Measurements from ENCODE around the gene ASS1.

Gene ASS1

DNA sequence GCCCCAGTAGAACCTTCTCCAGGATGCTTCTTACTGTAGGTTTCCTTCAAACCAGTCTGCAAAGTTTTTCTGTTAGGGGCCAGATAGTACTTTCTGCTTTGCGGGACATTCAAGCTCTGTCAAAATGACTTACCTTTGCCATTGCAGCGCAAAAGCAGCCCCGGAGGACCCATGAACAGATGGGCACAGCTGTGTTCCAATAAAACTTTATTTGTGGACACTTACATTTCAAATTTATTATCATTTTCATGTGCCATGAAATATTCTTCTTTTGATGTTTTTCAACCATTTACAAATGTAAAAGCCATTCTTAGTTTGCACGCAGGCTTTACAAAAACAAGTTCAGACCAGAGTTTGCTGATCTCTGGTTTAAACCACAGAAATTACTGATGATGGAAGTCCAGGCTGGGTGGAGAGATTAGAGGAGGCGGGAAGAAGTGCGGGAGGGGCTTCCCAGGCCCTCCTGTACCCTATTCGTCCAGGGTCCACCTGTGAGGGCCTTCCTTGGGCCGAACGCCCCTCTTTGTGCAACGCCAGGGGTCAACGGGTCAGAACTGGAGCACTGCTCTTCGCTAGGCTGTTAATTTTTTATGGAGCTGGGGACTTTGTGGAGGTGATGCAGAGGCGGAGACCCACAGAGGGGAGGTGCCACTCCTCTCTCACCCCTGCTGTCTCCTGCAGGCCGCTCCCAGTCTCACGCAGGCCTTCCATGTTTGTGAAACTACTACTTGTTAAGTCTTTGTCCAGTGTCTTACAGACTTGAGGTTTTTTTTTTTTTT lies 7.6 kb upstream of the ASS1 start:
- DNase-seq = no peak

DNA sequence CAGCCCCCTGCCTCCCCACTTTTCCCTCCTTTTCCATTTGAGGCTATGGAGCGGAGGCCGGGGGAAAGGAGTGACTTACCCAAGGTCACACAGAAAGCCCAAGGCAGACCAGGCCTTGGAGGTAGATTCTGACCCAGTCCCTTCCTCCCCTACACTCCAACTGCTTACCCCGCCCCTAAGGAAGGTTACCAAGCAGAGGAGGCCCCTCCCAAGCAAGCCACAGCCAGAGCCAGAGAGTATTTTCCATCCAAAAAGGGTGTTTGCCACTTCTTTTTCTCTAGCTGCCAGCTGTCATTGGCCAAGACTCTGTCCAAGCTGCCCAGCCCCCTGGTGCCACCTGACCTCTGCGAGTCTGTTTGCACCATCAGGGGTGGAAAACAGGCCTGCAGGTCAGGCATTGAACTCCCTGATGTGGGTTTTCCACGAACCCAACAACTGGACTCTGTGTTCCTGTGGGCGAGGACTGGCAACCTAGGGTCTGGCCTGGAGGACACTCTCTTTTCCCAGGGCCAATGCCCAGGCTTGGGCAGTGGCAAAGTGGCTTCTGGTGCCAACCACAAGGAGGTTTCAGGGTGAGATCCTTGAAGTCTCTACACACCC lies 6.3 kb upstream of the ASS1 start:
- no peak for DNase-seq

DNA sequence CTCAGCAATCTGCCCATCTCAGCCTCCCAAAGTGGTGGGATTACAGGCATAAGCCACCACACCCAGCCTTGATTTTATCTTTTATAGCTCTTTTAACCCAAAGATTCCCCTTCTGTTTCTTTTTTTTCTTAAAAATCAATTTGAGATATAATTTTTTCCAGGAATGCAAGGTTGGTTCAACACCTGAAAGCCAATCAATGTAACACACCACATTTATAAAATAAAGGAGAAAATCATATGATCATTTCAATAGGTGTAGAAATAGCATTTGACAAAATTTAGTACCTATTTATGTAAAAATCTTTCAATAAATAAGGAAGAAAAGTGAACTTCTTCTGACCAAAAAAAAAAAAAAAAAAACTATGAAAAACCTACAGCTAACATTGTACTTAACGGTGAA lies 3.7 kb upstream of the ASS1 start:
- no peak for DNase-seq

DNA sequence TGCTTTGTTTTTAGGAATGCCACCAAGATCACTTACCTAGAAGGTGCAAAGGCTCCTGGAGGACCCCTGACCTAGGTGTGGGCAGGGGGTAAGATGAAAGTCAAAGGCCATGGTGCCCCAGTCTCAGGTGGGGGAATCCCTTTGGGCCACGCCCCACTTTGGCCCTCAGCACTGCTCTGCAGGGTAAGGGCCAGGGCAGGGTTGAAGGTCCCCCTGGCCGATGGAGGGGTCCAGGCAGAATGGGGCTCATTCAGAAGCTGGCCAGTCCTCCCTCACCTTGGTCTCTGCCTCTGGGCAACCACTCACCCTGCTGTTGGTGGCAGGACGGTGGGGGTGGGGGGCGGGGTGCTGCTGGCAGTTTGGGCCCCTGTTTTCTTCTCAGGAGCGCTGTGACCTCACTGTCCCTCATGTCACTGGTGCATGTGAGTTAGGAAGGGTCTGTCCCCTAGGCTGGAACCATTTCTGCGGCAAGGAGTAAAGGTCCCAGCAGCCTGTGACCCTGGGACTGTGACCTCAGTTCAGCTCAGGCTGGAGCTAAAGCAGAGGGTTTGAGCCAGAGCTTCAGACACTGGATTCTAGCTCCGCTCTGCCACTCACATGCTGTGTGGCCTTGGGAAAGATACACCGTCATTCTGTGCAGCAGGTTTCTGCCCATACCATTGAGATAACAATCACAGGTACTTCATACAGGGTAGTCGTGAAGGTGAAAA lies 1.9 kb upstream of the ASS1 start:
- no peak for DNase-seq

DNA sequence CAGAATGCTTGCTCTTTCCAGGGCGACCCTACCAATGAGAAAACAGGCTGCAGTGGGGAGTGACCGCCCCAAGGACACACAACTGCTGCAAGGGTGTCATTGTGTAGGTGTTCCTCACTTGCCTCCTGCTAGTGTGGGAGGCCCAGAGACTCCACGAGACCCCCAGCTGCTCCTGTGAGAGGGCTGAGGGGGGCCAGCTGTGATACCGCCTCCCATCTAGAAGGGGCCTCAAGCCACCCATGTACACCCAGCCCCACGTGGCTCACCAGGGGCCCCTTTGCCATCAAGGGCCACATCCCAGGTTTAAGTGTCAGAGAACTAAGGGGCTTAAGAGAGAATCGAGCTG lies 1.3 kb upstream of the ASS1 start:
- DNase-seq = no peak

DNA sequence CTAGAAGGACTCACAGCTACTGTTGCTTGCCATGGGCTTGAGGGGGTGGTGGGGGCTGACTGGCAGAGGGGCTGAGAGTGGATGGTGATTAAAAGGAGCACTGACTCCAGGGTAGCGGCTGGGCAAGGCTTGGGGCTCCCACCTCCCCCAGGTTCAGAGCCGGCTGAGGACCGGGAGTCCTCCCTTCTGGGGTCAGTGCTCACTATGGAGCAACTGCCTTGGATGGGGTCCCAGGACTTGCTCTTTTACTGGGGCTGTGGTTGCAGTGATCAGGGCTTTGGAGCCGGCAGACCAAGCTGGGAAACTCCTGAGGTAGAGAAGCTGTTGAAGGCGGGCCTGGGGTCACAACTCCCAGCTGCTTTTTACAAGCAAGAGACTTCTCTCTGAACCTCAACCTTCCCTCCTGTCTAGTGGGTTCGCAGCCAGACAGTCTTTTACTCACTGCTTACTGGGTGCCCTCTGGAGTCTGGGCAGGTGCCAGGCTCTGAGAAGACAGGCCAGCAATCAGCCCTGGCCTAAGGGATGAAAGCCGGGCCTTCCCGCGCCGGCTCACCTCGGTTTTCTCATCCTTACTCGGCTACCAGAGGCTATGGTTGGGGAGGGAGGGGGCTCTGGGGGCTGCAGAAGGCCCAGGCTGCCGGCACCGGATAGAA lies 795 bp upstream of the ASS1 start:
- no peak for DNase-seq

DNA sequence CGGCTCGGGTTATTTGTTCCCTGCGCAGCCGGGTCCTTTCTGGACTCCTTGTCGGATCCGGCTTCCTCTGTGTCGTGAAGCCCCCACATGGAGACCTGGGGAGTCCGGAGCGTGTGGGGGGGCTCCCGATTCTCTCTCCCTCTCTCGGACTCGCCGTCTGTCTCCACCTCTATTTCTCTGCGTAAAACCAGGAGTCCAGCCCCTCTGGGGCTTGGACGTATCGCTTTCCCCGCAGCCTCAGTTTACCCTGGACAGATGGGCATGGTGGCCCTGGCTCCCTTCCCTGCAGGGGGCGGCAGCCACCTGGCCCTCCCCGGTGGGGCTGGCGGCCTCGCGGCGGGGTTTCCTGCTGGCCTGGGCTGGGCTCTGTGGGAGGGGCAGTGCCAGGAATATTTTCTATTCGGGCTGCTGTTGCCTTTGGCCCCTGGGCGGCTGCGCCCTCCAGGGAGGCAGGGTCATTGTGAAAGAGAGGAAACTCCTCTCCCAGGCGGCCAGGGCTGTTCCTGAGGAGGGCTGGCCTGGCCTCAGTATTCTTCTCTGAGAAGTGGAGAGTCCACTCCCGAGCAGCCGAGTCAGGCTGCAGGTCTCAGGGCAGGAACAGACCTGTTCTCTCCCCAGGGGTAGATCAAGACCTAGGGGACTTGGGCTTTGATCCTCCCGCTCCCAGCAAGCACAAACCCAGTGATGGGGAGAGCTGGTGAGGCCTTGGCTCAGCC lies 665 bp downstream of the ASS1 start:
- DNase-seq = no peak

DNA sequence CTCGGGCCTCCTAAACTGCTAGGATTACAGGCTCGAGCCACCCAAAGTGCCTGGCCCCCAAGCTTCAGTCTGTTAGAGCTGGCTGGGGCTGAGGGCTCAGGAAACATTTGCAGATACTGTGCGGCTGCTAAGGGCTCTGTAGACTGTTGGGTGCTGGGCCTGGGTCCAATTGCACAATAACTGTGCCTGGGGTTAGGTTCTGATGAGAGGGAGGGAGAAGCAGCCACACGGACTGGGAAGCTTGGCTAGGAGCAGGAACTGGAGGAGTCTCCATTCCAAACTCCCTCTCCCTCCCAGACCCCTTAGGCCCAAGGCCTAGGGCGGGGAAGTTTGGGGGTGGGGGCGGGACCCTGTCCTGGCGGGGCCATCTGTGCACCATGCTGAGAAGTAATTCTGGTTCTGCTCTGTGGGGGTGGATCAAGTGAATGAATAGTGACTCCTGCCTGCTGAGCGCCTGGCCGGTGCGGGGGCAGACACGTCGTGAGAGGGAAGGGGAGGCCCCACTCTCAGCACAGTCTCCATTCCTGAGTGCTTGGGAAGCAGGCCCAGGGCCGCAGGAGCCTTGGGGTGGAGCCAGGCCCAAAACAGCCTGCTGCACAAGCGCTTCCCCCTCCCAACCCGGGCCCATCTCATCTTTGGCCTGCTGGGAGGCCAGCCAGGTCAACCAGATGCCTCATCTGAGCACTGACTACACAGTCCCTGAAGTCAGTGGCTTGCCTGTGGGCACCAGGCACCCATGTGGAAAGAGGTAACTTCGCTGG lies 1.5 kb downstream of the ASS1 start:
- DNase-seq = no peak

DNA sequence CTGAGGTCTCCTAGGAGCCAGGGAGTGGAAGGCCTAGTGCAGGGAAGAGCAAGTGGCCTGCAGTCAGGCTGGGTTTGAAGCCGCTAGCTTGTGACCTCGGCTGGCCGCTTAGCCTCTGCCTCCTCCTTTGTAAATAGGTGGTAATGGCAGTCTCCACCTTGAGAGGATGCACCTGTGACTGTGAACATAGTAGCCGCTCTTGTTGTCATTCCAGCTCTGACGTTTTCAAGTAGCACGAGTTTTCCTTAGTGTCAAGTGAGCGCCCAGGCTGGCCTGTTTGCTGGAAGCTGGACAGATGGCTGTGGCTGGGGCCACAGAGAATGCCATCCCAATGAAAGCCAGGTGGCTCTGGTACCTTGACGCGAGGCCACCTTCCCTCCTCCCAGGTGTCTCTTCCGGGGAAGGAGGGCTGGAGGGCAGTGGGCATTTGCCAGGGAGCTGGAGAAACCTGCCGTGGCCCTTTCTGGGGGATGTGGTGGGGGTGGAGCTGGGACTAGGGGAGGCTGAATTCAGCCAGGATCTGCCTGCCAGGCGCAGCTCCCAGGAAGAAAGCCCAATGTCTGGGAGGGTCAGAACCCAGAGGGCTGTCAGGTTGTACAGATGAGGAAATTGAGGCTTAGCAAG lies 2.5 kb downstream of the ASS1 start:
- DNase-seq = no peak

DNA sequence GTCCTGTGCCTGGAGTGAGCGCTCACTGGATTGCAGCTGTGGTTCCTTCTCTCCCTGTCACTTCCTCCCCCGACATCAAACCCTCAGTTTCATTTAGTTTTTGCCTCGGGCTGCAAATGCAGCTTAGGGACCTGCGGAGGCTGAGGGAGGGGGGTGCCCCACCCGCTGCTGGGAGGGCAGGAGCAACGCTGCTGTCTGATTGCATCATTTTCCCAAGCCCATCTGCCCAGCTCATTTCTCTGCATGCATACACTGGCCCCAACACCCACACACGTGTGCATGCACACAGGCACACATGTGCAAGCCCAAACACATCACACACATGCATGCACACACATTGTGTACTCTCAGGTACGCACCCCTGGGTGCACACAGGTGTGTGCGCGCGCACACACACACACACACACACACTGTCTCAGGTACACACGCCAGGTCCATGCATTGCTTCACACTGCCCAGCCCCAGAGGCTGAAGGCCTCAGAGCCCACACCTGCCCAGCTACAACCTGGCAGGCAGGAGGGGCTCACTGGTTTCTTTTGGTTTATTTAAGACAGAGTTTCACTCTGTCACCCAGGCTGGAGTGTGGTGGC lies 3.4 kb downstream of the ASS1 start:
- peak; percentile 66 to 77 for DNase-seq

DNA sequence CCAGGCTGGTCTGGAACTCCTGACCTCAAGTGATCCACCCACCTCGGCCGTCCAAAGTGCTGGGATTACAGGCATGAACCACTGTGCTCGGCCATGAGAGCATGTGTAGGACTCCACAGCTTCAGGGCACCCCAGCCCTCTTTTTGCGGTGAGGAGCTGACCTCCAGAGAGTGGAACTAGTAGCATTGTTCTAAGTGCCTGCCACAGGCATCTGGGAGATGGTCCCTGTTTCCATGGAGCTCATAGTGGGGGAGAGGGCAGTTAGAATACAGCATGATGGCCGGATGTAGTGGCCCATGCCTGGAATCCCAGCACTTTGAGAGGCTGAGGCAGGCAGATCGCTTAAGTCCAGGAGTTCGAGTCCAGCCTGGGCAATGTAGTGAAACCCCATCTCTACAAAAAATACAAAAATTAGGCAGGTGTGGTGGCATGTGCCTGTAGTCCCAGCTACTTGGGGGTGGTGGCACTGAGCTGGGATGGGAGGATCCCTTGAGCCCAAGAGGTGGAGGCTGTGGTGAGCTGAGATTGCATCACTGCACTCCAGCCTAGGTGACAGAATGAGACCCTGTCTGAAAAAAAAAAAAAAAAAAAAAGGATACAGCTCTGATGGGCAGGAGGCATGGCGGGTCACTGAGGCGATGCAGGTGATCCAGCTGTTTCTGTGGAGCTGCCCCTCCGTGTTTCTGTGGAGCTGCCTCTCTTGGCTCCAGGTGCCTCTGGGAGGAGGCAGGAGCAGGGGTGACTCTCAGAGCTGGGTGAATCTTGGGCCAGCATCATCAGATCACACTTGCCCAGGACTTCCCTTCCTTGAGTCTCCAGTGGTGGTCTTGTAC lies 4.2 kb downstream of the ASS1 start:
- no peak for DNase-seq

DNA sequence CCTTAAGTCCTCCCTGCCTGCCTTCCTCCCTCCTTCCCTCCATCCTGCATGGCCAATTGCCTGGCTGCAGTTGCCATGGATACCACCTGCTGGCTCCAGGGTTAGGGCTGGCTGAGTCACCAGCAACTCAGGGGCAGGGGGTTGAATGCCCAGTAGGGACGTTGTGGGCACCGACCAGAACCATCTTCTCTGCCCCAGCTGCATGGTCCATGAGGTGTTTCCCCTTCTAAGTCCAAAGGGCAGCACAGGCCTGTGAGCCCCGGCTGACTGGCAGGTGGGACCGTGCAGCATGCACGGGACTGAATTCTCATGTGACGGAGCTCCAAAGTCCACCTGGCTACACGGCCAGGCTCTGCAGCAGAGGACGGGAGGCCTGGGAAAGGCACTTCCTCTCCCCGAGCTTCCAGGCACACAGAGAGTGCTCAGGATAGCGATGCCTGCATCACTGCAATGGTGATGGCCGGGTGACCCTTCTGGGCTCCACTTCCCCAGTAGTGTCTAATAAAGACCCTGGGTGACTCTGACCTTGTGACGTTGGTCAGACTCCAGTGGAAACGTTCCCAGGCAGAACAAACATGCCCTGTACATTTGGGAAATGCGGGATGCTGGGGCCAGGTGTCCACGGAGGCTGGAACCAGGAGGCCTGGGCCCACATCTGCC lies 5.7 kb downstream of the ASS1 start:
- no peak for DNase-seq

DNA sequence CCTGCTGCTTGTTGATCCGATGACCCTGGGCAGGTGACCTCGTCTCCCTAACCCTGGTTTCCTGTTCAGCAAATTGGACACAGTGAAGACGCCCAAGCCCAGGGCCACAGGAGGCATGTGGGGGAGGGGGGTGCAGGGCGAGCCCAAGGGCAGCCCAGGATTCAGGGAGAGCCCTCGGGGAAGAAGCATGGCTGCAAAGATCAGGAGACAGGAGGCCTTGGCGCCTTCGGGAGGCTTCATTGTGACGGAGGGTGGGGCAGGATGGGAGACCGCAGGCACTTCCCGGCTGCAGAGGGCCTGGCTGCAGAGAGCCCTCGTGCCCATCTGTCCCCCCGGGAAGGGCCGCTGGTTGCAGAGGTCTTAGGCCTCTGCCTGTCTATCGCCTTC lies 6.2 kb downstream of the ASS1 start:
- DNase-seq = no peak

DNA sequence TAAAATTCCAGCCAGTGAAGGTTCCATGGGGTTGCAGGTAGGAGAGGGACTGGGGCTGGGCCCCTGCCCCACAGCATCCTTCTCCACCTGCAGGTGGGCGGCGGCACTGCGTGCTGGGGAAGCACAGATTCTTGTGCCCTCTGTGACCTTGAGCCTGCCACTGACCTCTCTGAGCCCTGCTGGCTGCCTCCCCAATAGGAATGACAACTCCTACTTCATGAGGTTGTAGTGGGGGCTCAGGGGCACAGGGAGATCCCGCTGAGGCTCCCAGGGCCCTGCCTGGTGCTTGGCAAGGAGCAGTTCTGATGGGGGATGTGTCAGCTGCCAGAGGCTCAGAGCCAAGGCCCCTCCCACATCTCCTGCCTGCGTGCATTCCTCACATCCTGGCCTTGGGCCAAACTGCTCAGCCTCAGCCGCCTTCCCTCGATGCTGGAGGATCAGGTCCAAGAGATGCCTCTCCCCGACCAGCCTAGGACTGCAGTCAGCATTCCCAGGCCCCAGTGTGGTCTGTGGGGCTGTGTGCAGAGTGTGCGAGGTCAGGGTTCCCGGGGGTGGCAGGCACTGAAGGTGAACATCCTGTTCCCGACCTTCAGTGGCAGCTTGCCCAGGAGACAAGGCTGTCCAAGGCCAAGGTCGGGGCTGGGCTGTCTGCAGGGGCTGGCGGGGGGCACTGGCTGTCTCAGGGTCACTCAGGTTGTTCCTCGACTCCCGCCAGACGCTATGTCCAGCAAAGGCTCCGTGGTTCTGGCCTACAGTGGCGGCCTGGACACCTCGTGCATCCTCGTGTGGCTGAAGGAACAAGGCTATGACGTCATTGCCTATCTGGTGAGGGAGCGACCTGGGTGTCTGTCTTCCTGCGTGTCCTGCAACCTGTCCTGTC lies 7.0 kb downstream of the ASS1 start:
- DNase-seq = no peak

DNA sequence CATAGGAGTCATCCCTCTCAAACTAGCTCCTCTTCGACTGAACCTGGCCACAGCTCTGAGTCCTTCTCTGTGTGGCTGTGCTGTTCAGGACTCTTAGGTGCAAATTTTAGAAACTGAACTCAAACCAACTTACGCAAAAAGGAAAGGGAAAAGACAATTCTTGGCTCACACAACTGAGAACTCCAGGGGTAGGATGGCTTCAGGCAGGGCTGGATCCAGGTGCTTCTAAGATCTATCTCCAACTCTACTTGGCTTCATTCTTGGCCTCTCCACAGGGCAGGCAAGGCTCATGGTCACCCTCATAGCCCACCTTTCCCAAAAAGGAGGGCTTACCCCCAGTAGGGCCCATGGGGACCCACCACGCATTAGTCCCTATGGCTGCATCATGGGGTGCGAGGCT lies 8.1 kb downstream of the ASS1 start:
- DNase-seq = no peak

DNA sequence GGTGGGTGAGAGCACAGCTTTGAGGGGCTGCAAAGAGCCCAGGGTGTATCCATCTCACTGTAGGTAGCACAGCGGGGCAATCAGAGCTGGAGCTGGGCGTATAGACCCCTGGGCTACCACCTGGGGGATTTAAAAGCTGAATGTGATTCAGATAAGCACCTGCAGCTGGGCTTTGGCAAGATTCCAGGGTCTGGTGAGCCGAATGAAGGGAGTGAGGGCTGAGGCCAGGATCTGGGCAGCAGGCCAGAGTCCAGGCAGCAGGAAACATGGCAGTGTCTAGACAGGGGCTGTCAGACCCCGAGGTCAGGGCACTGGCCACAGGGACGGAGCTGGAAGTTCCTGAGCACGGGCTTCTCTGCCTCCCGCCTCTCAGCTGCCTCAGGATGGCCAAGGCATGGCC lies 8.7 kb downstream of the ASS1 start:
- DNase-seq = no peak

DNA sequence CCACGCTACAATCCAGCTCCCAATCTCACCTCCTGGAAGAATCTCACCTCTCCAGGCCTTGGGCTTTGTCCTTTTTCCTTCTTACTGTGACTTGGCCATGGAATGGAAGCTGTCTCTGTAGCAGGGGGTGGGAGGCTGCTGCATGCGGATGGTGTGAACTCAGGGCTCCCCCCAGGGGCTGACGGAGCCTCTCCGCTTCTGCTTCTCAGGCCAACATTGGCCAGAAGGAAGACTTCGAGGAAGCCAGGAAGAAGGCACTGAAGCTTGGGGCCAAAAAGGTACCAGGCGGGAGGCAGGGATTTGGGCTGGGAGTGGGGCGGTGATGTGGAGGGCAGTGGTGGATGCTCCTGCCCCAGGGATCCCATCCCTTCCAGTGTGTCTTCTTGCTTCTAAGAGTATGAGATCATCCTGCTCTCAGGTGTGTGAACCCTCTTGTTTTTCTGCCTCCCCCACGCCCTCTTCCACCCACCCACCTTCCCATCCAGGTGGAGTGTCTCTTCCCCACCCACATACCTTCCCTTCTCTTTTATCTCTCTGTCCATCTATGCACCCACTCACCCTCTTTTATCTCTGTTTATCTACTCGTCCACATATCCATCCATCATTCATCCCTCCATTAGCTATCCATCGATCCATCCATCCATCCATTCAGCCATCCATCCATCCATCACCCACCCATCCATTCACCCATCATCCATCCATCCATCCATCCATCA lies 9.5 kb downstream of the ASS1 start:
- no peak for DNase-seq

DNA sequence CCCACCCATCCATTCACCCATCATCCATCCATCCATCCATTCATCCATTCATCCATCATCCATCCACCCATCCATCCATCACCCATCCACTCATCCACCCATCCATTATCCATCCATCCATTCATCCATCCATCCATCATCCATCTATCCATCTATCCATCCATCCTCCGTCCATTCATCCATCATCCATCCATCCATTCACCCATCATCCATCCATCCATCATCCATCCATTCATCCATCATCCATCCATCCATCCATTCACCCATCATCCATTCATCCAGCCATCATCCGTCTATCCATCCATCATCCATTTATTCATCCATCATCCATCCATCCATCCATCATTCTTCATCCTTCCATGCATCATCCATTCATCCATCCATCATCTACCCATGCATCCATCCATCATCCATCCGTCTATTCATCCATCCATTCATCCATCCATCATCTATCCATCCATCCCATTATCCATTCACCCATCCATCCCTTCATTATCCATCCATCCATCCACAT lies 10.1 kb downstream of the ASS1 start:
- DNase-seq = no peak
